Endothelial cell of umbilical vein (primary cell): ENCODE measurements around the gene NTN1. TPM values are rescaled to one million over a fixed set of nuclear protein-coding genes. Genes with fewer than 3 reads are reported as not detected.

Experiments
- BruUV-seq: library from RNA; stranded (reverse); fragments of 400-500 nt; replicated peaks from 2 replicates; lab custom pipeline; 2021; lab: Mats Ljungman, UMichigan
- CTCF ChIA-PET: fragments of 300-600, 350-600 bp; sonication (Branson Sonifier 250); formaldehyde crosslinking; loops from one replicate; lab custom pipeline; 2021; ENCODE audit warnings: antibody characterized with exemption, inconsistent platforms; lab: Charles Lee
- POLR2A ChIA-PET: fragments of 300-600, 350-600 bp; sonication (Branson Sonifier 250); formaldehyde crosslinking; loops from one replicate; lab custom pipeline; 2021; ENCODE audit warnings: antibody characterized with exemption, inconsistent platforms; lab: Charles Lee
- DNase-seq: peaks from one replicate; pipeline ENCODE4 v3.0.0-alpha.2; 2011; ENCODE audit warnings: low read depth, low spot score
- FAIRE-seq: peaks from 2 replicates; lab custom pipeline; 2011; peaks lifted over from hg19 to GRCh38; lab: Jason Lieb, UNC
- H2AFZ ChIP-seq: 2 replicates; pipeline ENCODE4 v1.6.0; 2012; ENCODE audit warnings: low read depth, low read length, control low read depth, inconsistent platforms
- H3K27ac ChIP-seq: 2 replicates; pipeline ENCODE4 v1.5.1; 2011; ENCODE audit warnings: low read depth, mild to moderate bottlenecking, control low read depth, low read length, moderate library complexity; ENCODE audit not compliant: insufficient read depth
- H3K27me3 ChIP-seq, 2 experiments: 2 replicates each; pipeline versions ENCODE4 v1.6.0 to v1.6.1; 2011; ENCODE audit warnings: low read length in 2 of 2, mixed read lengths in 1 of 2; ENCODE audit not compliant: control insufficient read depth in 2 of 2, insufficient read depth in 2 of 2
- H3K36me3 ChIP-seq, 2 experiments: 2 replicates in 1 of 2; 3 replicates in 1 of 2; pipeline ENCODE4 v1.5.1; 2011; ENCODE audit warnings: low read length in 2 of 2, mild to moderate bottlenecking in 1 of 2, moderate library complexity in 1 of 2; ENCODE audit not compliant: control insufficient read depth in 2 of 2, insufficient read depth in 2 of 2; ENCODE audit errors: extremely low read depth in 1 of 2
- H3K4me1 ChIP-seq: 3 replicates; pipeline ENCODE4 v1.5.1; 2011; ENCODE audit warnings: mild to moderate bottlenecking, low read length; ENCODE audit not compliant: control insufficient read depth, insufficient read depth; ENCODE audit errors: extremely low read depth
- H3K4me2 ChIP-seq: 2 replicates; pipeline ENCODE4 v1.6.1; 2011; ENCODE audit warnings: low read length, control low read depth, mixed read lengths; ENCODE audit not compliant: insufficient read depth
- H3K4me3 ChIP-seq, 3 experiments: fragments of 200-600 bp in 1 of 3; sonication (generic), shearing (Covaris generic) in 1 of 3; replicated peaks in 1 of 3; 2 replicates each; pipeline ENCODE4 v1.5.1; 2011 to 2016; ENCODE audit warnings: control low read depth in 3 of 3, low read length in 3 of 3, mild to moderate bottlenecking in 2 of 3, inconsistent platforms in 1 of 3, low read depth in 1 of 3, moderate library complexity in 1 of 3; ENCODE audit not compliant: insufficient read depth in 1 of 3
- H3K79me2 ChIP-seq: 2 replicates; pipeline ENCODE4 v1.6.0; 2012; ENCODE audit warnings: low read length, inconsistent platforms; ENCODE audit not compliant: control insufficient read depth, insufficient read depth
- H3K9ac ChIP-seq: replicated peaks from 2 replicates; pipeline ENCODE3; 2011; ENCODE audit warnings: low read length, control low read depth; ENCODE audit not compliant: insufficient read depth; ENCODE audit errors: extremely low read depth
- H3K9me1 ChIP-seq: replicated peaks from 3 replicates; pipeline ENCODE4 v1.6.0; 2011; ENCODE audit warnings: mild to moderate bottlenecking, low read length; ENCODE audit not compliant: control insufficient read depth, insufficient read depth; ENCODE audit errors: extremely low read depth
- H3K9me3 ChIP-seq: replicated peaks from 2 replicates; pipeline ENCODE4 v1.5.1; 2012; ENCODE audit warnings: low read length, inconsistent platforms; ENCODE audit not compliant: control insufficient read depth, insufficient read depth
- H4K20me1 ChIP-seq: replicated peaks from 2 replicates; pipeline ENCODE3; 2011; ENCODE audit warnings: mild to moderate bottlenecking, low read length; ENCODE audit not compliant: control insufficient read depth, insufficient read depth; ENCODE audit errors: extremely low read depth
- CTCF ChIP-seq, 2 donors: IDR thresholded peaks; 1 replicate in 1 of 2; 2 replicates in 1 of 2; pipeline ENCODE4 v1.5.1; 2011; ENCODE audit warnings: low read length in 2 of 2, mild to moderate bottlenecking in 2 of 2, moderate library complexity in 2 of 2, control low read depth in 1 of 2, inconsistent platforms in 1 of 2, low read depth in 1 of 2; ENCODE audit not compliant: insufficient read depth in 1 of 2; ENCODE audit errors: extremely low read depth in 1 of 2
- EZH2 ChIP-seq: IDR thresholded peaks from 2 replicates; pipeline ENCODE4 v1.6.1; 2012; ENCODE audit warnings: borderline replicate concordance, low read depth, mild to moderate bottlenecking, moderate library complexity, low read length, inconsistent platforms; ENCODE audit not compliant: severe bottlenecking
- FOS ChIP-seq: IDR thresholded peaks from 2 replicates; pipeline ENCODE4 v1.6.1; 2011; ENCODE audit warnings: mild to moderate bottlenecking, low read length, moderate library complexity, borderline replicate concordance; ENCODE audit not compliant: insufficient read depth
- GATA2 ChIP-seq: IDR thresholded peaks from 2 replicates; pipeline ENCODE4 v1.7.0; 2011; ENCODE audit warnings: low read depth, mild to moderate bottlenecking, moderate library complexity, mixed read lengths, low read length; ENCODE audit not compliant: insufficient read length, insufficient read depth
- JUN ChIP-seq: IDR thresholded peaks from 2 replicates; pipeline ENCODE4 v1.6.1; 2011; ENCODE audit warnings: borderline replicate concordance, low read depth; ENCODE audit not compliant: insufficient read length, insufficient read depth
- MAX ChIP-seq: IDR thresholded peaks from 2 replicates; pipeline ENCODE4 v1.6.1; 2011; ENCODE audit not compliant: insufficient read depth, insufficient read length
- MYC ChIP-seq: IDR thresholded peaks from one replicate; pipeline ENCODE4 v1.6.1; 2011; ENCODE audit warnings: mild to moderate bottlenecking, low read depth, low read length
- POLR2A ChIP-seq: IDR thresholded peaks from 2 replicates; pipeline ENCODE4 v1.6.1; 2012; ENCODE audit warnings: low read depth, mild to moderate bottlenecking, control low read depth, low read length
- POLR2AphosphoS5 ChIP-seq: IDR thresholded peaks from 2 replicates; pipeline ENCODE4 v1.6.1; 2012; ENCODE audit warnings: low read depth, mild to moderate bottlenecking, control low read depth, low read length, moderate library complexity; ENCODE audit not compliant: insufficient read depth
- dilution Hi-C: fragments of 300-500 bp; cut with MboI; formaldehyde crosslinking; loops from one replicate; pipeline ENCODE4 v1.15.0; 2019; ENCODE audit warnings: low sequenced_read_pairs; ENCODE audit not compliant: extremely low pct_ligation_motif_present
- intact Hi-C: fragments of 100-400 bp; cut with micrococcal nuclease; formaldehyde crosslinking; loops from one replicate; pipeline ENCODE4 v1.10.0; 2022
- polyA plus RNA-seq, 4 experiments: library from polyadenylated mRNA; depleted of rRNA in 3 of 4; stranded (reverse) in 3 of 4; unstranded in 1 of 4; fragments of >200 nt; gene quantifications; 2 replicates each; pipeline versions ENCODE4 v1.2.1 to v1.2.3, GENCODE V29; 2011 to 2012; ENCODE audit warnings: missing spikeins in 1 of 4
- total RNA-seq: library from RNA; stranded (reverse); gene quantifications from 2 replicates; pipeline ENCODE4 v1.2.3, GENCODE V29; 2021

NTN1 gene
- total and polyA plus RNA-seq, 2 donors (not counting 3 experiments of a cell fraction or from before 2014, with no cell fraction given): 0.10 to 0.18 TPM

- H2AFZ ChIP-seq: no peak overlapping the region
- CTCF ChIA-PET: interaction anchor here (0.9 to 1.5 kb wide), 4 partner anchors 10 to 570 kb away, joined by 3 to 6 read pairs (median 4); no protein-coding TSS in a partner anchor
- dilution Hi-C loops (no loop called here), intact Hi-C loops (no loop called here)
- BruUV-seq: no TSS peak
- no peaks in the 10 kb centered on the region for H3K36me3 ChIP-seq
- H3K9ac ChIP-seq: no peak overlapping the region
- H3K9me1 ChIP-seq: no peaks in the 10 kb centered on the region
- no peak overlapping the region for H3K4me3 ChIP-seq
- H4K20me1 ChIP-seq: no peaks in the 10 kb centered on the region
- no peak for TF ChIP-seq FOS
- TF ChIP-seq EZH2: no peak
- no peak for TF ChIP-seq MAX
- no peak for TF ChIP-seq MYC
- TF ChIP-seq POLR2A: no peak
- no peak for TF ChIP-seq POLR2AphosphoS5
- no peak for TF ChIP-seq GATA2
- TF ChIP-seq CTCF (IDR thresholded peaks at IDR 0.05; ENCODE audit: extremely low read depth in 1 of 2, insufficient read depth in 1 of 2, low read depth in 1 of 2, low read length in 2 of 2): no peak
- TF ChIP-seq JUN: no peak
- POLR2A ChIA-PET: no interaction called here
- no peak for FAIRE-seq
- no peaks in the 10 kb centered on the region for H3K9me3 ChIP-seq
- no peaks in the 10 kb centered on the region for H3K4me1 ChIP-seq
- H3K4me2 ChIP-seq: no peak overlapping the region
- H3K27me3 ChIP-seq: no peaks in the 10 kb centered on the region
- H3K79me2 ChIP-seq: no peaks in the 10 kb centered on the region
- DNase-seq: no peak
- H3K27ac ChIP-seq: no peak overlapping the region
Measured at GRCh38 chr17:8985054-8985701, 36.1 kb upstream of the NTN1 start.
